OCI-LY7 (cell line): ENCODE measurements around the gene FBN1. TPM values are rescaled to one million over a fixed set of nuclear protein-coding genes. Genes with fewer than 3 reads are reported as not detected.

ENCODE experiments used
- BruUV-seq: library from RNA; stranded (reverse); fragments of 400-500 nt; replicated peaks from 2 replicates; lab custom pipeline; 2021; lab: Mats Ljungman, UMichigan
- CTCF ChIA-PET: fragments of 300-600 bp; sonication (Branson Sonifier 250); formaldehyde crosslinking; loops from one replicate; lab custom pipeline; 2022; ENCODE audit warnings: antibody characterized with exemption; ENCODE audit not compliant: unreplicated experiment; lab: Charles Lee
- POLR2A ChIA-PET: fragments of 300-600 bp; sonication (Branson Sonifier 250); formaldehyde crosslinking; loops from one replicate; lab custom pipeline; 2022; ENCODE audit warnings: antibody characterized with exemption; lab: Charles Lee
- DNase-seq: peaks from one replicate; pipeline ENCODE4 v3.0.0-alpha.2; 2015; ENCODE audit warnings: low spot score
- H2AFZ ChIP-seq: fragments of 200-600 bp; sonication (generic), shearing (Covaris generic); 2 replicates; pipeline ENCODE4 v1.6.1; 2014; ENCODE audit warnings: mild to moderate bottlenecking, antibody characterized with exemption, low read length, moderate library complexity
- H3K27ac ChIP-seq: fragments of 200-600 bp; sonication (generic); 2 replicates; pipeline ENCODE4 v1.5.1; 2014; ENCODE audit warnings: mixed run types, low read depth, mild to moderate bottlenecking, moderate library complexity, low read length, inconsistent platforms; ENCODE audit not compliant: poor library complexity, severe bottlenecking
- H3K36me3 ChIP-seq: fragments of 200-600 bp; sonication (generic); 2 replicates; pipeline ENCODE4 v1.6.1; 2014; ENCODE audit warnings: mild to moderate bottlenecking, antibody characterized with exemption, low read length, moderate library complexity, mixed read lengths; ENCODE audit not compliant: insufficient read depth
- H3K4me1 ChIP-seq: fragments of 200-600 bp; sonication (generic); 2 replicates; pipeline ENCODE4 v1.5.1; 2014; ENCODE audit warnings: mild to moderate bottlenecking, low read length; ENCODE audit not compliant: insufficient read depth, poor library complexity, severe bottlenecking
- H3K4me2 ChIP-seq: fragments of 200-600 bp; sonication (generic); 2 replicates; pipeline ENCODE4 v1.6.1; 2014; ENCODE audit warnings: mild to moderate bottlenecking, low read length
- H3K4me3 ChIP-seq: fragments of 200-600 bp; sonication (generic); 2 replicates; pipeline ENCODE4 v1.5.1; 2014; ENCODE audit warnings: mild to moderate bottlenecking, low read depth, low read length; ENCODE audit not compliant: poor library complexity, severe bottlenecking
- H3K79me2 ChIP-seq: fragments of 200-600 bp; sonication (generic); 2 replicates; pipeline ENCODE4 v1.6.1; 2016; ENCODE audit warnings: low read depth, mild to moderate bottlenecking, low read length, moderate library complexity, mixed read lengths; ENCODE audit not compliant: insufficient read depth
- H3K9me2 ChIP-seq: fragments of 200-600 bp; sonication (generic); 2 replicates; pipeline ENCODE4 v1.6.1; 2016; ENCODE audit warnings: mild to moderate bottlenecking, low read length, mixed read lengths; ENCODE audit not compliant: insufficient read depth
- H3K9me3 ChIP-seq: fragments of 200-600 bp; sonication (generic); 2 replicates; pipeline ENCODE4 v1.6.1; 2014; ENCODE audit warnings: mild to moderate bottlenecking, mixed run types, low read length, mixed read lengths
- H4K20me1 ChIP-seq: fragments of 200-600 bp; sonication (generic); 2 replicates; pipeline ENCODE4 v1.6.1; 2014; ENCODE audit warnings: mild to moderate bottlenecking, antibody characterized with exemption, low read length, moderate library complexity, mixed read lengths; ENCODE audit not compliant: insufficient read depth
- EZH2phosphoT487 ChIP-seq: fragments of 200-600 bp; sonication (generic); IDR thresholded peaks from 2 replicates; pipeline ENCODE4 v1.6.1; 2018; ENCODE audit warnings: low read depth, borderline replicate concordance, mild to moderate bottlenecking, mixed run types, antibody characterized with exemption, low read length, moderate library complexity, mixed read lengths
- intact Hi-C: fragments of 100-400 bp; cut with micrococcal nuclease; formaldehyde crosslinking; loops from one replicate; pipeline ENCODE4 v1.10.0; 2022; ENCODE audit not compliant: unreplicated experiment
- total RNA-seq, 2 experiments: library from RNA; depleted of rRNA in 1 of 2; stranded (reverse); fragments of >200 nt in 1 of 2; shearing (Covaris generic) in 1 of 2; gene quantifications; 2 replicates each; pipeline ENCODE4 v1.2.3, GENCODE V29; 2014 to 2022
- TF ChIP-seq, protein P1 (sequence below): fragments of 200-600 bp; sonication (generic); conservative IDR thresholded peaks from 2 replicates; pipeline ENCODE4 v1.5.1; 2014; ENCODE audit warnings: mild to moderate bottlenecking, antibody characterized with exemption, low read length, moderate library complexity, mixed read lengths

Gene FBN1
- total RNA-seq, 2 experiments from 2014 or later = 0.68 to 1.0 TPM

DNA sequence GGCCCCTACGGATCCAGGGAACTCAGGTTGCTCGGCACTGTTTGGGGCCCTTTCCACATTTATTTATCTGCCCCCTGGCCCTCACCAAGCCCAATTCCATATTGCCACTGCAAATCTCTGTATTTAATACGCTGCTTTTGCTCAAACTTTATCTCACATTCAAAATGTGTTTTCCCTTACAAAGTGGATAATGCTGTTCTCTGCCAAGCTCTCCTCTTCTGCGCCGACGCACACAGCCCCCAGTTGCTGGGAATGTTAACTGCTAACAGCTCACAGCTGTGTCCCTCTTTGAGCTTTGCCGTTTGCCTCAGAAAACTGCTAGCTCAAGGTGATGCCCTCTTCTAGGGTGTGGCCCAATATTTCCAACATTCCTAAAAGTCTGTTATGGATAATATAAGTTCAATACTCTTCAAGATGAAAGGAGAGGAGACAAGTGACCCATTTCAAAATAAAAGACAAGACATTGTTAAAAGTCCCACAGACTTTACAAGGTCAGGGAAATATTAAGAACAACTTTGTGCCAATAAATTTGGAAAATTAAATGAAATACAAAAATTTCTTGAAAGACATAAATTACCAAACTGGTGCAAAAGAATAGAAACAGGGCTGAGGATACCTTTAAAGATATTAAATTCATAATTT, 12.6 kb upstream of the FBN1 start:
- H3K79me2 ChIP-seq = no peaks in the 10 kb centered on the region
- no peak overlapping the region for H3K4me3 ChIP-seq
- no peak for DNase-seq
- no peaks in the 10 kb centered on the region for H3K36me3 ChIP-seq
- H2AFZ ChIP-seq = no peak overlapping the region
- H4K20me1 ChIP-seq = no peaks in the 10 kb centered on the region
- POLR2A ChIA-PET = no interaction called here
- no peak overlapping the region for H3K27ac ChIP-seq
- CTCF ChIA-PET = no interaction called here
- H3K9me2 ChIP-seq = no peaks in the 10 kb centered on the region
- TF ChIP-seq, protein P1, sequence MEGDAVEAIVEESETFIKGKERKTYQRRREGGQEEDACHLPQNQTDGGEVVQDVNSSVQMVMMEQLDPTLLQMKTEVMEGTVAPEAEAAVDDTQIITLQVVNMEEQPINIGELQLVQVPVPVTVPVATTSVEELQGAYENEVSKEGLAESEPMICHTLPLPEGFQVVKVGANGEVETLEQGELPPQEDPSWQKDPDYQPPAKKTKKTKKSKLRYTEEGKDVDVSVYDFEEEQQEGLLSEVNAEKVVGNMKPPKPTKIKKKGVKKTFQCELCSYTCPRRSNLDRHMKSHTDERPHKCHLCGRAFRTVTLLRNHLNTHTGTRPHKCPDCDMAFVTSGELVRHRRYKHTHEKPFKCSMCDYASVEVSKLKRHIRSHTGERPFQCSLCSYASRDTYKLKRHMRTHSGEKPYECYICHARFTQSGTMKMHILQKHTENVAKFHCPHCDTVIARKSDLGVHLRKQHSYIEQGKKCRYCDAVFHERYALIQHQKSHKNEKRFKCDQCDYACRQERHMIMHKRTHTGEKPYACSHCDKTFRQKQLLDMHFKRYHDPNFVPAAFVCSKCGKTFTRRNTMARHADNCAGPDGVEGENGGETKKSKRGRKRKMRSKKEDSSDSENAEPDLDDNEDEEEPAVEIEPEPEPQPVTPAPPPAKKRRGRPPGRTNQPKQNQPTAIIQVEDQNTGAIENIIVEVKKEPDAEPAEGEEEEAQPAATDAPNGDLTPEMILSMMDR = no peak
- TF ChIP-seq EZH2phosphoT487 = no peak
- H3K9me3 ChIP-seq = no peaks in the 10 kb centered on the region
- intact Hi-C loops = no loop called here
- H3K4me1 ChIP-seq = no peaks in the 10 kb centered on the region
- H3K4me2 ChIP-seq = no peak overlapping the region
- BruUV-seq = no TSS peak

DNA sequence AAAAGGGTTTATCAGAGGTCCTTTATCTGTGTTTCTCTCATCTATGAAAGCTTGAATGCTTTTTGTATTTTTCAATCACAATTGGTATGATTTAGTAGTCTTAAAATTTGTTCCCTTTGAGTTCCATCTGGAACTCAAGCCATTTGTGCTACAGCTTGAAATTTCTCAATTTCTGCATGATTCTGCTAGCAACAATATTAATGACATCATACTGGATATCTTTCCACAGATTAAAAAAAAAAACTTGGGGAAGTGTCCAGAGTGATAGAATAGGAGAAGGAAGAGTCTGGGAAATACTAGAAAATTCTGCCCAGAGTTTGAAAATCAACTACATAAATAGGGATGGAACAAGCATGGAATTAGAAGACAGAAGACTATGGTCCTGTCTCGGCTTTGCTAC, 9.3 kb upstream of the FBN1 start:
- Histone ChIP-seq H3K4me3 (no peak overlapping the region), H3K79me2 (no peaks in the 10 kb centered on the region), H2AFZ (no peak overlapping the region), H3K27ac (no peak overlapping the region), H3K9me3 (no peaks in the 10 kb centered on the region), H3K36me3 (no peaks in the 10 kb centered on the region), H4K20me1 (no peaks in the 10 kb centered on the region), H3K9me2 (no peaks in the 10 kb centered on the region), H3K4me1 (no peaks in the 10 kb centered on the region), H3K4me2 (no peak overlapping the region)
- intact Hi-C loops = no loop called here
- BruUV-seq = no TSS peak
- TF ChIP-seq, protein P1 = no peak
- TF ChIP-seq EZH2phosphoT487 = no peak
- no peak for DNase-seq
- ChIA-PET CTCF (no interaction called here), POLR2A (interaction anchor here (0.8 kb wide), 1 partner anchor 15 kb away, joined by 3 read pairs; no protein-coding TSS in a partner anchor)

DNA sequence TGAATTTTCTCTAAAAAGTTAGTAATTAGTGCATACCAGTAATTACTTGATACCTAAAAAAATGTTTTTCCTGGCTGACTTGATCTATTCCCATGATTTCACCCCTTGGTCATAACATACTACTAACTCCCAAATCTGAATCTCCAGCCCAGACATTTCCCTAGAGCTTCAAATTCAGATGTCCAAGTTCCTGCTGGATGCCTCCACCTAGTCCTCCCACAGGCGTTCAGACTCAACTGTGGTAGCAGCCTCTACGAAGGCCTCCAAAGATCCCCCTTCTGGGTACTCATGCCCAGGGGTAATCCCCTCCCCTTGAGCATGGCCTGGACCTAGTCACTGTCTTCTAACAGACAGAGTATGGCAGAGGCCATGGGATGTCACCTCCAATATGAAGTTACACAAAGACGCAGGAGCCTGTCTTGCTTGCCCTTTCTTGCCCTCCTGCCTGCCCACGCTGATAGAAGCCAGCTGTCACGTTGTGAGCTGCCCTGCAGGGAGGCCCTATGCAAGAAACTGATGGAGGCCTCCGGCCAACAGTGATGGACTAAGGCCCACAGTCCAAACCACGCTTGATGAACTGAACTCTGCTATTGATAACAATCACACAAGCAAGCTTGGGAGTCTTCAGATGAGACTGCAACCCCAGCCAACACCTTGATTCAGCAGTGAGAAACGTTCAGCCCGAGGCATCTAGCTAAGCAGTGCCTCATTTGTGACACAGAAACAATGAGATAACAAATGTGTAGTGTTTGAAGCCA, 8.6 kb upstream of the FBN1 start:
- H3K36me3 ChIP-seq = no peaks in the 10 kb centered on the region
- ChIA-PET CTCF (no interaction called here), POLR2A (no interaction called here)
- H3K4me3 ChIP-seq = no peak overlapping the region
- H4K20me1 ChIP-seq = no peaks in the 10 kb centered on the region
- no peak overlapping the region for H3K27ac ChIP-seq
- H3K9me3 ChIP-seq = no peaks in the 10 kb centered on the region
- TF ChIP-seq, protein P1 = no peak
- TF ChIP-seq EZH2phosphoT487 = no peak
- intact Hi-C loops = no loop called here
- no peak overlapping the region for H3K4me2 ChIP-seq
- H3K4me1 ChIP-seq = no peaks in the 10 kb centered on the region
- H2AFZ ChIP-seq = no peak overlapping the region
- H3K9me2 ChIP-seq = no peaks in the 10 kb centered on the region
- DNase-seq = no peak
- BruUV-seq = no TSS peak
- no peaks in the 10 kb centered on the region for H3K79me2 ChIP-seq
